GM12801 (cell line): ENCODE measurements around the gene DAB2.

Source experiments
- TF ChIP-seq, protein P1 (sequence below): IDR thresholded peaks from one replicate; pipeline ENCODE4 v1.5.1; 2011; ENCODE audit warnings: control low read depth; ENCODE audit not compliant: insufficient read length; ENCODE audit errors: extremely low read depth

The DAB2 gene

GRCh38 chr5:39409033-39409432, 15.7 kb downstream of the DAB2 start:
- TF ChIP-seq, protein P1, sequence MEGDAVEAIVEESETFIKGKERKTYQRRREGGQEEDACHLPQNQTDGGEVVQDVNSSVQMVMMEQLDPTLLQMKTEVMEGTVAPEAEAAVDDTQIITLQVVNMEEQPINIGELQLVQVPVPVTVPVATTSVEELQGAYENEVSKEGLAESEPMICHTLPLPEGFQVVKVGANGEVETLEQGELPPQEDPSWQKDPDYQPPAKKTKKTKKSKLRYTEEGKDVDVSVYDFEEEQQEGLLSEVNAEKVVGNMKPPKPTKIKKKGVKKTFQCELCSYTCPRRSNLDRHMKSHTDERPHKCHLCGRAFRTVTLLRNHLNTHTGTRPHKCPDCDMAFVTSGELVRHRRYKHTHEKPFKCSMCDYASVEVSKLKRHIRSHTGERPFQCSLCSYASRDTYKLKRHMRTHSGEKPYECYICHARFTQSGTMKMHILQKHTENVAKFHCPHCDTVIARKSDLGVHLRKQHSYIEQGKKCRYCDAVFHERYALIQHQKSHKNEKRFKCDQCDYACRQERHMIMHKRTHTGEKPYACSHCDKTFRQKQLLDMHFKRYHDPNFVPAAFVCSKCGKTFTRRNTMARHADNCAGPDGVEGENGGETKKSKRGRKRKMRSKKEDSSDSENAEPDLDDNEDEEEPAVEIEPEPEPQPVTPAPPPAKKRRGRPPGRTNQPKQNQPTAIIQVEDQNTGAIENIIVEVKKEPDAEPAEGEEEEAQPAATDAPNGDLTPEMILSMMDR = no peak

GRCh38 chr5:39405083-39405843, 19.5 kb downstream of the DAB2 start:
- TF ChIP-seq, protein P1 = no peak

DNA sequence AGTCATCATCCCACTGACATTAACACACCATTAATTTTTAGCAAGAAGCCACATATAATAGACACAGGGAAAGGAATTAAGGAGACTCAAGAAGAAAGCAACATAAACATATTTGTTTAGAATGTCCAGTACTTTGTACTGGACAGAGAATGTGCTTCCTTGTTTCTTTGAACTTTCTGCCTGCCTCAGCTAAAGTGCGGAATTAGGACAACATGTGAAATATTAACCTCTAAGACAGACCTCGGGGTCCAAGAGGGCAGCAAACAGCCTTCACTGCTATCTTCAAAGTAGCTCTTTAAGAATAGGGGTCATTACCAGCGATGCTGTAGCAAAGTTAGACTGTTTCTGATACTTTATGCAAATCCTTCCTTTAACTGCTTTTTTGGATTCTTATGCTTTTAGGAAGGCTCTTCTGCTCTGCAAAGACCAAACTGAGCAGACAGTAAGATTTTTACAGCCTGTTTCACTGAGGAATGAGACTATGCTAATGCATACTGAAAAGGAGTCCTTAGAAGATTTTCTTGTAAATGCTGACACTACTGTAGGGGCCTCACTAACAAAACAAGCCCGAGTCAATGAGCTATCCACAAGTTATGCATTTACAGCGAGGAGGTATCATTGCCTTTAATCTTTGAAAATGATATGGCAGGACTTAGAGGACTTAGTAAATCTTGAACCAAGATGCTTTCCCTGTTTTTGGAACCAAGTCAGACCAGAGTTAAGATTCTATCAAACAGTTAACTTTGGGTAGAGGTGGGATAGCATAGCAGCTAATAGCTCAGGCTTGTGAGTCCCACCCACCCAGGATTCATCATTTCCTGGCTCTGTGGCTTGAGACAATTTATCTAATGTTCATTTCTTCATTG, 23.8 kb downstream of the DAB2 start:
- TF ChIP-seq, protein P1 = no peak

- TF ChIP-seq, protein P1 = no peak
Observed at GRCh38 chr5:39399135-39400036, 25.4 kb downstream of the DAB2 start.

- TF ChIP-seq, protein P1 = no peak
Observed at GRCh38 chr5:39396843-39397242, 27.9 kb downstream of the DAB2 start.

- TF ChIP-seq, protein P1 = no peak
Observed at GRCh38 chr5:39395521-39395920, 29.3 kb downstream of the DAB2 start.

GRCh38 chr5:39394946-39395345, 29.8 kb downstream of the DAB2 start:
- TF ChIP-seq, protein P1 = no peak
